GM20000 (cell line): ENCODE measurements around the gene MUC20.
"Not testable (repeated sequence)": the region's sequence is repeated elsewhere in the genome, so short reads cannot be mapped to it uniquely, and the experiment has no call there.

ENCODE experiments used
- DNase-seq: peaks from one replicate; pipeline ENCODE4 v3.0.0; 2012; ENCODE audit warnings: low spot score
- TF ChIP-seq, protein P1 (sequence below): IDR thresholded peaks from 2 replicates; pipeline ENCODE4 v1.5.1; 2012; ENCODE audit warnings: mild to moderate bottlenecking, control low read depth; ENCODE audit errors: extremely low read depth, missing control alignments

The MUC20 gene

DNA sequence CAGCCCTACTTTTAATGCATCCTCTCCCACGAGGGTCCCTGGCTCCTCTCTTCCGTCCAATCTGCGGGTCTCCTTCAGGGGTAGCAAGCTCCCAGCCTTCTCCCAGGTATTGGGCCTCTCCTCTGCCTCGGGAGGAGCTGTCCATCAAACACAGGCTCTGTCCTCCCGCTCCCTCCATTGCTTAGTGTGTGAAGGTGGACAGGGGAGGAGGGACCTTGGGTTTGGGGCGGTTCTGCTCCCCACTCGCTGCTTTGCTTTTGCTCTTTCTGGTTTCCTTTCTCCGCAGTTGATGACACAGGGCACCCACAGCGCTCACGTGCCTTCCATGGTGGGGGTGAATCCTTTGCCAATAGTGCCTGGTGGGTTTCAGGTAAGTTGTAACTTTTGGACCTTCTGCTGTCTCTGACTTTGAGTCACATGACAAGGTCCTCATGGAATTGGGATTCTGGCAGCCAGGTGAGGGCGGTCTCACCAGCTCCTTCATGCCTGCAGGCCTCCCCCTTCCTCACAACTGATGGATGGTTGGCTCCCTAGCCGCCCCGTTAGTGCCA lies 18.9 kb downstream of the MUC20 start:
- TF ChIP-seq, protein P1, sequence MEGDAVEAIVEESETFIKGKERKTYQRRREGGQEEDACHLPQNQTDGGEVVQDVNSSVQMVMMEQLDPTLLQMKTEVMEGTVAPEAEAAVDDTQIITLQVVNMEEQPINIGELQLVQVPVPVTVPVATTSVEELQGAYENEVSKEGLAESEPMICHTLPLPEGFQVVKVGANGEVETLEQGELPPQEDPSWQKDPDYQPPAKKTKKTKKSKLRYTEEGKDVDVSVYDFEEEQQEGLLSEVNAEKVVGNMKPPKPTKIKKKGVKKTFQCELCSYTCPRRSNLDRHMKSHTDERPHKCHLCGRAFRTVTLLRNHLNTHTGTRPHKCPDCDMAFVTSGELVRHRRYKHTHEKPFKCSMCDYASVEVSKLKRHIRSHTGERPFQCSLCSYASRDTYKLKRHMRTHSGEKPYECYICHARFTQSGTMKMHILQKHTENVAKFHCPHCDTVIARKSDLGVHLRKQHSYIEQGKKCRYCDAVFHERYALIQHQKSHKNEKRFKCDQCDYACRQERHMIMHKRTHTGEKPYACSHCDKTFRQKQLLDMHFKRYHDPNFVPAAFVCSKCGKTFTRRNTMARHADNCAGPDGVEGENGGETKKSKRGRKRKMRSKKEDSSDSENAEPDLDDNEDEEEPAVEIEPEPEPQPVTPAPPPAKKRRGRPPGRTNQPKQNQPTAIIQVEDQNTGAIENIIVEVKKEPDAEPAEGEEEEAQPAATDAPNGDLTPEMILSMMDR: no peak
- DNase-seq: no peak

DNA sequence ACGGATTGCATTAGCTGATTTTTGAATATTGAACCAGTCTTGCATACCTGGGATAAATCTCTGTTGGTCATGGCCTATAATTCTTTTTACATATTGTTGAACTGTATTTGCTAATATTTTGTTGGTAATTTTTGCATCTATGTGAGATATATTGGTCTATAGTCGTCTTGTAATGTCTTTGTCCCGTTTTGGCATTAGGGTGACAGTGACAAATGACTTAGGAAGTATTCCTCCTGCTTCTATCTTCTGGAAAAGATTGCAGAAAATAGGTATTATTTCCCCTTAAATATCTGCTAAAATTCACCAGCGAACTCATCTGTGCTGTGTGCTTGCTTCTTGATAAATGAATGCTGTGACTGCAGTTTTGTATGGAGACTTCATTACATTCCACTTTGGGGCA lies 23.7 kb downstream of the MUC20 start:
- DNase-seq: no peak
- TF ChIP-seq, protein P1: no peak

DNA sequence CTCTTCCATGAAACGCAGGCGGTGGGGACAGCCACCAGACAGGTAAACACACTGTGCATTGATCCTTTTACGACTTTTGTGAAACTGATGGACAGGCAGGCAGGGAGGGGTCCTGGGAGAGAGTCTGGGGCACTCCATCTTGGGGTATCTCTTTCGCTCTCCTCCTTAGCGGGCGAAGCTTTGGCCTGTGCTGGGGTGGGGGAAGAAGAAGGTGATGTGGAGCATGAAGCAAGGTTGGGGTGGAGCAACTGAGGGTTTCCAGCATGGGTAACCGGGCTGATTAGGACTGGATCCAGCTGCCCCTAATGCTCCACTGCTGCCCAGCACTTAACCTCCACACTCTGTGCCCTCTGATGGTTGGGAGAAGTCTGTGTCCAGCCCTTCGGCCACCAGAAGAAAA lies 25.6 kb downstream of the MUC20 start:
- TF ChIP-seq, protein P1: no peak
- no peak for DNase-seq

DNA sequence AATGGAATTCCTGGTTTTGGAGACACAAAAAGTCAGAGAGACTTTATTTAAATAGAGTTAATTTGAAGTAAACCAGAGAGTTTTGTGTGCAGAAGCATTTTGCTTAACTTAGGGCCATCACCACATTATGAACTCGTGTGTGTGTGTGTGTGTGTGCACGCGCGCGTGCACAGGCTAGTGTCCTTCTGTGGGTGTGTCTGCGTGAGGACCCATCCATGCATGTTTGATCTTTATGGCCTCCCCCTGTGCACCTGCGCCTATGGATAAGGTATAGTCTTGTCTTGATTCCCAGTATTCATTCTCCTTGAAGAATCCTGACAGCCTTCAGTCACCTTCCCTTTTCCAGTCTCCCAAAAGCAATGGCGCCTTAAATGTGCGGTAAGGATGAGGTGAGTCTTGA lies 26.0 kb downstream of the MUC20 start:
- DNase-seq: no peak
- TF ChIP-seq, protein P1: no peak

DNA sequence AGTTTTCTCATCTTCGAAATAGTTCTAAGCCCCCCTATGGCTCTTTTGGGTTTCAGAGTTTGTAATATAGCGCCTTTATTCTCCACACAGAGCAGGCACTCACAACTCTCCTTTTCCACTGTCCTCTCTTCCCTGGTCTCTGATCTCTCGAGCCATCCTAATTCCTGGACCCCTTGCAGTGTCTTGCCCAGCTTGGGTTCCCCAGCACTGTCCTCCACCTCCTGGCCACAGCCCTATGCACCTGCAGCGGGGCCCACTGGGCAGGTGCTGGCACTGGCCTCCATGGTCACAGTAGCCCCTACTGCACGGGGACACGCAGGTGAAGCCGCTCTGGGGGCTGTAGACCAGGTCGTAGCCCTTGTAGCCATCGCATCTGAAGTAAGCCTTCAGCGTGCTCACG lies 27.9 kb downstream of the MUC20 start:
- DNase-seq: no peak
- TF ChIP-seq, protein P1: no peak

DNA sequence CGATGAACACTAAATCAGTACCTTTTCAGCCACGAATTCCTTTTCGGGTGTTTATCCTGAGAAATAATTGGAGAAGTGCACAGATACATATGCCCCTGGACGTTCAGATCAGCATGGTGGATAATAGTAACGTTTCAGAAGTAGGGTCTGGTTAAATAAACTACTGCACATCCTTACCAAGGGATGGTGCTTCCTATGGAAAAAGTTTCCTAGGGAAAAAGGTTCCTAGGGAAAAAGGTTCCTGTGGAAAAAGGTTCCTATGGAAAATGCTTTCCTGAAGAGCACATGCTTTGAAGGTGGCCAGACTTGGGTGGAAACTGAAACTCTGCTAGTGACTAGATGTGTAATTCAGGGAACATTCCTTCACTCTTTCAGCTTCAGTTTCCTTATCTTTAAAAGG lies 28.3 kb downstream of the MUC20 start:
- DNase-seq: not testable (repeated sequence)

DNA sequence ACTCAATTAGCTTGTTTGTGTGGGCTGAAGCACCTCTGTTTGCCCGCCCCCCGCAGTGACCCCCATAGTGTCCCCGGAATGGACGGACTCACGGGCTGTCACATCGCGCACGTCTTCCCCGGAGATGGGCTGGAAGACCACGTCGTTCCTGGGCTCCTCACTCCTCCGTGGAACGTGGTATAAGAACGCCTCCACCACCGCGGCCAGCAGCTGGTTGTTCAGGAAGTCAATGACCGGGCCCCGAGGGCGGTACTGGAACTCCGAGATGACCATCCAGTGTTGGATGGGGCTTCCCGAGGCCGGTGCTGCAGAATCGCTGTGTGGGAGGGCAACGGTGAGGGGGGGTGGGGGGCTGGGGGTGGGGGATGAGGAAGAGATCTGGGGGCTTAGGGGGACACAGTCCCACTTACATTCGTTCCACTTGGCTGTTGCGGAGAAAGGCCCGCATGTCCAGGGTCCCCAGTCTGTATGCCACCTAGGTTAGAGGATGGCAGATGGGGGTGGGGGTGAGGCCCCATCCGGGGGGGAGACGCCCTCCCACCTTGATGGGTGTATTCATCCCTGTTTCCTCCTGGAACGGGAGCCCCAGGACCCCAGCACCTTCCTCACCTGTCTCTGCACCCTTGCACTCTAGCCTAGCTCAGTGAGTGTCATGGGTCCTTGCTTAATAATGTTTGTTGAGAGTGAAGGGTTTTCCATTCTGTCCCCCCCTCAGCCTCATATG lies 30.2 kb downstream of the MUC20 start:
- no peak for DNase-seq
- TF ChIP-seq, protein P1: no peak

DNA sequence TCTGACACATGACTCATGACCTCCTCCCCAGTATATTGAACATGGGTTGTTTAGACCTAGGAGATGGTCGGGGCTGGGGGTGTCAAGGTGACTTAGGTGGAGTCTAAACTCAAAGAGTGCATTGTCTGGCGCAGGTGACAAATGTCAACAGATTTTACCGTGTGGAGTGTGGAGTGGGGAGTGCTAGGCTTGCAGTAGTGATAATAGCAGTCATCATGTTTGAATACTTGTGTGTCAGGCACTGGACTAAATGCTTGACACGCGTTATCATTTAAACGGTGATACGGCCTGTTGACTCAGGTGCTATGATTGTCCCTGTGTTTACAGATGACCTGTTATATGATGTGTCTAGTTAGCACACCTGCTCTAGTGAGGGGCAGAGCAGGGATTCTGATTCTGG lies 30.8 kb downstream of the MUC20 start:
- TF ChIP-seq, protein P1: no peak

More for the DNA sequence above, 30.8 kb downstream of the MUC20 start:
- DNase-seq: no peak
